Cardiac muscle cell (in vitro differentiated cells and primary cell): Measurements from ENCODE around the gene TAF4. TPM values are rescaled to one million over a fixed set of nuclear protein-coding genes. Genes with fewer than 3 reads are reported as not detected.

Source experiments
- DNase-seq, 2 donors: peaks; one replicate each; pipeline versions ENCODE4 v3.0.0 to v3.0.0-alpha.2; 2010 to 2017; ENCODE audit warnings: low read depth in 1 of 2, low spot score in 1 of 2
- H3K27ac ChIP-seq: fragments of 200-600 bp; sonication (generic); 2 replicates; pipeline ENCODE4 v1.5.1; 2016
- H3K27me3 ChIP-seq: fragments of 200-600 bp; sonication (generic); 2 replicates; pipeline ENCODE4 v1.6.0; 2016; ENCODE audit warnings: control low read depth
- H3K36me3 ChIP-seq: fragments of 200-600 bp; sonication (generic); 2 replicates; pipeline ENCODE4 v1.5.1; 2016; ENCODE audit warnings: control low read depth
- H3K4me1 ChIP-seq: fragments of 200-600 bp; sonication (generic); 2 replicates; pipeline ENCODE4 v1.8.1; 2017; ENCODE audit warnings: low read depth, mild to moderate bottlenecking, mixed run types
- H3K4me3 ChIP-seq: fragments of 200-600 bp; sonication (generic); 2 replicates; pipeline ENCODE4 v1.5.1; 2016; ENCODE audit warnings: mild to moderate bottlenecking
- H3K9me3 ChIP-seq: fragments of 200-600 bp; sonication (generic); 2 replicates; pipeline ENCODE4 v1.5.1; 2017; ENCODE audit warnings: low read depth, mild to moderate bottlenecking, control low read depth
- polyA plus RNA-seq: library from polyadenylated mRNA; unstranded; fragments of >200 nt; fragmentation: Nextera tagmentation; extraction: Ambion mirVana; gene quantifications from 2 replicates; pipeline ENCODE4 v1.2.1, GENCODE V29; 2016
- total RNA-seq: library from RNA; depleted of rRNA; stranded (reverse); fragments of >200 nt; gene quantifications from 2 replicates; pipeline ENCODE4 v1.2.3, GENCODE V29; 2016
- TF ChIP-seq, protein P1 (sequence below): IDR thresholded peaks from 2 replicates; pipeline ENCODE4 v1.5.1; 2012; ENCODE audit warnings: low read depth, mild to moderate bottlenecking, low read length

Gene TAF4
- total and polyA plus RNA-seq, 2 experiments from 2014 or later = 3.7 to 21.1 TPM

- Histone ChIP-seq H3K4me1 (peaks cover 14% of the 10 kb centered on the region), H3K9me3 (no peaks in the 10 kb centered on the region), H3K27ac (peak overlapping the region; percentile 59), H3K27me3 (no peaks in the 10 kb centered on the region), H3K4me3 (no peak overlapping the region), H3K36me3 (no peaks in the 10 kb centered on the region)
- no peak for DNase-seq
- TF ChIP-seq, protein P1, sequence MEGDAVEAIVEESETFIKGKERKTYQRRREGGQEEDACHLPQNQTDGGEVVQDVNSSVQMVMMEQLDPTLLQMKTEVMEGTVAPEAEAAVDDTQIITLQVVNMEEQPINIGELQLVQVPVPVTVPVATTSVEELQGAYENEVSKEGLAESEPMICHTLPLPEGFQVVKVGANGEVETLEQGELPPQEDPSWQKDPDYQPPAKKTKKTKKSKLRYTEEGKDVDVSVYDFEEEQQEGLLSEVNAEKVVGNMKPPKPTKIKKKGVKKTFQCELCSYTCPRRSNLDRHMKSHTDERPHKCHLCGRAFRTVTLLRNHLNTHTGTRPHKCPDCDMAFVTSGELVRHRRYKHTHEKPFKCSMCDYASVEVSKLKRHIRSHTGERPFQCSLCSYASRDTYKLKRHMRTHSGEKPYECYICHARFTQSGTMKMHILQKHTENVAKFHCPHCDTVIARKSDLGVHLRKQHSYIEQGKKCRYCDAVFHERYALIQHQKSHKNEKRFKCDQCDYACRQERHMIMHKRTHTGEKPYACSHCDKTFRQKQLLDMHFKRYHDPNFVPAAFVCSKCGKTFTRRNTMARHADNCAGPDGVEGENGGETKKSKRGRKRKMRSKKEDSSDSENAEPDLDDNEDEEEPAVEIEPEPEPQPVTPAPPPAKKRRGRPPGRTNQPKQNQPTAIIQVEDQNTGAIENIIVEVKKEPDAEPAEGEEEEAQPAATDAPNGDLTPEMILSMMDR = no peak
Measured at GRCh38 chr20:61955668-61956395, 109.8 kb downstream of the TAF4 start.

DNA sequence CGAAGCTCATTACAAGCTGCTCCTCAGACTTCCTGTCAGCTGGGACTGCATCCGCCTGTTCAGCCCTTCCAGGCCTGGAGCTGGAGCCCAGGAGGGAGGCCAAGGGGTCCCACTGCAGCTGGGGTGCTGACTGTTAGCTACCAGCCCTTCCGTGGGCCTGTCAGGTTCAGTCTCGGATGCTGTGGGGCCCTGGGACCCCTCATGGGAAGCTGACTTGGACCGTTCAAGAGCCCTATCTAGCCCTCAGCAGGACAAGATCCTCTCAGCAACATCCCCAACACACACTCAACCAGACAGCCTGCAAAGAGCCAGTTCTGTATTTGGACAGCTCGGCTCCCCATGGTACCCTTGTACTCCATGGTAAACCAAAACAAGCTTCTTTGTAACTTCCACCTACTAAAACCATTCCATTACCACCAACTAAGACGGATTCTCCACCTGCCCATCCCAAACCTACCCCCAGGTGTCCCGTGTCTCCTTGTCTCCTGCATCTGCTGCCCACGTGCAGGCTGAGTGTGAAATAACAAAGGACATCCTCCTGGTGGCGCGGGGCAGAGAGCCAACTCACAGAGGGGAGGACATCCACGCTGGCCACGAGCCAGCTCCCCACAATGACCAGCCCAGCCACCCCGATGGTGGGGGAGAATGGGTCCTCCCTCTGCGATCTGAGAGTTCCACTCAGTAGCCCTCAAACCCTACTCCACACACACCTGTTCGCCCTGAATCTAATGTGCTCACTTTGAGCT is 111.2 kb downstream of the TAF4 start:
- TF ChIP-seq, protein P1 = no peak
- Histone ChIP-seq H3K27me3 (no peaks in the 10 kb centered on the region), H3K27ac (no peak overlapping the region), H3K4me3 (no peak overlapping the region), H3K9me3 (no peaks in the 10 kb centered on the region), H3K4me1 (peaks cover 14% of the 10 kb centered on the region), H3K36me3 (no peaks in the 10 kb centered on the region)
- DNase-seq = no peak

- Histone ChIP-seq H3K36me3 (no peaks in the 10 kb centered on the region), H3K4me1 (peaks cover 14% of the 10 kb centered on the region), H3K4me3 (no peak overlapping the region), H3K27me3 (no peaks in the 10 kb centered on the region), H3K27ac (no peak overlapping the region), H3K9me3 (no peaks in the 10 kb centered on the region)
- TF ChIP-seq, protein P1 = no peak
- DNase-seq = no peak
Measured at GRCh38 chr20:61953037-61954021, 112.4 kb downstream of the TAF4 start.

- Histone ChIP-seq H3K27ac (no peak overlapping the region), H3K9me3 (no peaks in the 10 kb centered on the region), H3K4me1 (peaks cover 8% of the 10 kb centered on the region), H3K36me3 (no peaks in the 10 kb centered on the region), H3K27me3 (no peaks in the 10 kb centered on the region), H3K4me3 (no peak overlapping the region)
- TF ChIP-seq, protein P1 = no peak
- peak; percentile 12 to 91 for DNase-seq
Measured at GRCh38 chr20:61951695-61952533, 113.8 kb downstream of the TAF4 start.
